ENCODE data around the gene LSR.

LSR gene

DNA sequence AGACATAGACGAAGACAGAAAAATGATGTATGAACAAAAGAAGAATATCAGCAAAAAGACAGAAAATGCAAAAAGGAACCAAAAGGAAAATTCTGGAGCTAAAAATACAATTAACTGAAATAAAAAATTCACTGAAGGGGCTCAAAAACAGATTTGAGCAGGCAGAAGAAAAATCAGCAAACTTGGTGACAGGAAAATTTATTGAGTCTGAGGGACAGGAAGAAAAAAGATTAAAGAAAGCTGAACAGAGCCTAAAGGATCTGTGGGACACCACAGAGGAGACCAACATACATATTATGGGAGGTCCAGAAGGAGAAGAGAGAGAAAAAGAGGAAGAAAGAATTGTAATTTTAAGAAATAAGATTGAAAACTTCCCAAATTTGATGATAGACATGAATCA is 7.4 kb upstream of the LSR start:
- no peak for DNase-seq

DNA sequence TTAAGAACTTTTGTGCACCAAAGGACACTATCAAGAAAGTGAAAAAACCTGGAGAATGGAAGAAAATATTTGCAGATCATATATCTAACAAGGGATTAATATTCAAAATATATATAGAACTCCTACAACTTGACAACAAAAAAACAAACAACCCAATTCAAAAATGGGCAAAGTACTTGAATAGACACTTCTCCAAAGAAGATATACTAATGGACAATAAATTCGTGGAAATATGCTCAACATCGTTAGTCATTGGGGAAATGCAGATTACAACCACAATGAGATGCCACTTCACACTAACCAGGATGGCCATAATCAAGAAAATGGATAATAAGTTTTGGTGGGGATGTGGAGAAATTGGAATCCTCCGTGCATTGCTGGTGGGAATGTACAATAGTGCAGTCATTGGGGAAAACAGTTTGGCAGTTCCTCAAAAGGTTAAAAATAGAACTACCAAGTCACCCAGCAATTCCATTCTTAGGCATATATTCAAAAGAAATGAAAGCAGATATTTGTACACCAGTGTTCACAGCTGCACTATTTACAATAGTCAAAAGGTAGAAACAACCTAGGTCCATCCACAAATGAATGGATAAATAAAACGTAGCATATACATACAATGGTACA is 2.2 kb upstream of the LSR start:
- DNase-seq = no peak

DNA sequence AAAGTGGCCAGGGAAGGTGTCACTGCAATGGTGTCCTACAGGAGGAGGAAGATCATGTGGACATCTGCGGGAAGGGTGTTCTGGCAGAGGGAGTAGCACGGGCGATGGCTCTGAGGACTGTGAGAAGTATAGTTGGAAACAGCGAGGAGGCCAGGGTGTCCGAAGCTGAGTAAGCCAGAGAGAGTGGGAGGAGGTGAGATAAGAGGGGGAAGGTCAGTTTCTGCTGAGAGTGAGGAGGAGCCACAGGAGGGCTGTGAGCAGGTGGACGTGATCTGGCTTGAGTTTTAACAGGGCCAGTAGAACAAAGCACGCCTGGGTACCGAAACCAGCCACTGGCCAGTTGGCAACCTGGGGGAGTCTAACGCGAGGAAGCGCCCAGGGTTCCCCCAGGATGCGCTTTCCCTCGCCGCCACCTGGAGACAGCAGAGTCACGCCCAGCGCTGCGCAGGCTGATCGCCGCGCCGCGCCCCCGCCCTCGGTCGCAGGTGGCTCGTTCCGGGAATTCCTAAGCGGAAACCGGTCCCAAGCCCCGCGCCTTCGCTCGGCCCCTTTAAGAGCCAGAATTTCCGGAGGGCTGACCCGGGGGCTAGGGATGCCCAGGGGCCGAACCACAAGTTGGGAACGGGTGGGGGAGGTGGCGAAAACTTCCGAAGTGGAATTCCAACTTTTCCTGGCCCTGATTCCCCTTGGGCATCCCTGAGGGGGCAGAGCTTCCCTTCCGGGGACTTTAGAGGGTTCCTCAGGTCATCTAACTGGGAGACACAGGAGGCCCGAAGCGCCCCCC is 1.1 kb upstream of the LSR start:
- DNase-seq = peak in 1 of 56 donors; percentile 18

DNA sequence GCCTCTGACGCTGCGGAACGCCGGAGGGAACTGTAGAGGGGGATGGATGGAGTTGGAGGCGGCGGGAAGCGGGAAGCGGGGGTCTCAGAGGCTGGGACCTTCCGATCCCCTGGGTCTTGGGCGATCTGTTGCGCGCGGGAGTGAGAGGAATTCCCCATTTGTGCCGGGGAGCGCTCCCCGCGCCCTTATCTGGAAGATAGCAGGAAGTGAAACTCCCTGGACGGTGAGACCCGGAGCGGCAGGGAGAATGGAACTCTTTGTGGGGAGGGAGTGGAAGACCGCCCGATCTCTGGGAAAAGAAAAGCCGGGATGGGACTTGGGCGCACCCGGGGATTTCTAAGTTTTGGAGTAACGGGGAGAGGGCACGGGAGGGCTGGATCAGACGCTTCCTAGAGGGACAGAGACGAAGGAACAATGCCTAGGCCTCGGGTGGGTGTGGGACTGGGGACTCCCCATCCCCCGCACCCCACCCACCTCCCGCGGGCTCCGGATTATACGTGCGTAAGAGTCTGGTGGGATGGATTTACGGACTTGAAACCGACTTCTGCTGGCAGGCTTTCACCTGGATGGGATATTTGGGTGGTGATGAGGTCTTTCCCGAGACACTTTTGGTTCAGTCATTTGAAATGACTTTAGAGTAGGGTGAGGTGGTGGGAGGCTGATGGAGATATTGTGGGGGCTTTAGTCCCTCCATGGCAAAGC is 495 bp downstream of the LSR start:
- no peak for DNase-seq

DNA sequence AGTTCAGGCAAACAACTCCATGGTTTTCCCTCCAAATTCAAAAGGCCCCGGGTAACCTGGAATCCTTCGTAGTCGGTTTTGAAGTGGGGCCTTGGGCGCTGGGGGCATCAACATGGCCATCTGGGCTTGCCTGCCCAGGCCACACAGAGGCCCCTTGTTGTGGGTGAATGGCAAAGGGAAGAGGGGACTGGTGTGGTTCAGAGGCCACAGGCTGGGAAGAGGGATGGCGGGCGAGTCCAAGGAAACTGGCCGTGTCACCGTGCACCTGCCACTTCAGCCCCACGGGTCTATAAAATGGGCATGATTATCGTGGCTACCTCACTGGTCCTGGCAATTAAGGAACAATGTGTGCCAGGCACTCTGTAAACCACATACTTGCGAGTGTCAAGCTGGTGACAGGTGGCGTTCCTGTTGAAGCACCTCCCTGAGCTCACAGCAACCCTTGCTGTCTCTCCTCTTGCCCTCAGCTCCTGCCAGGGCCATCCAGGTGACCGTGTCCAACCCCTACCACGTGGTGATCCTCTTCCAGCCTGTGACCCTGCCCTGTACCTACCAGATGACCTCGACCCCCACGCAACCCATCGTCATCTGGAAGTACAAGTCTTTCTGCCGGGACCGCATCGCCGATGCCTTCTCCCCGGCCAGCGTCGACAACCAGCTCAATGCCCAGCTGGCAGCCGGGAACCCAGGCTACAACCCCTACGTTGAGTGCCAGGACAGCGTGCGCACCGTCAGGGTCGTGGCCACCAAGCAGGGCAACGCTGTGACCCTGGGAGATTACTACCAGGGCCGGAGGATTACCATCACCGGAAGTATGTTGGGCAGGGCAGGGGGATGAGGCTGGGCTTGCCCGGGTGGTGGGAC is 1.3 kb downstream of the LSR start:
- DNase-seq = no peak

DNA sequence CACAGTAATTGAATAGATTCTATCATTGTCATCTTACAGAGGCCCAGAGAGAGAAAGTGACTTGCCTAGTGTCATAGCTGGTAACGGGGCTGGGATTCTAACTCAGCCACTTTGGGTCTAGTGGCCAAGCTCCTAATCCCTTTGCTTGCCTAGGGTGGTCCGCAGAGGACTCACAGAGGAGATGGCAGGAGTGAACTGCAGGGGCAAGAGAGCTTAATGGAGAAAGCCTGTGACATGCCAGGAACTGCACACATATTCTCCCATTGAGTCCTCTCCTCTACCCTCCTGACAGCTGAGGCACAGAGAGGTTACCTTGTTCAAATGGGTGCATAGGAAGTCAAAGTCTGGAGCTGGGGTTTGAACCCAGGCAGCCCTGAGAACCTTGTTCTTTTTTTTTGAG is 2.7 kb downstream of the LSR start:
- no peak for DNase-seq

DNA sequence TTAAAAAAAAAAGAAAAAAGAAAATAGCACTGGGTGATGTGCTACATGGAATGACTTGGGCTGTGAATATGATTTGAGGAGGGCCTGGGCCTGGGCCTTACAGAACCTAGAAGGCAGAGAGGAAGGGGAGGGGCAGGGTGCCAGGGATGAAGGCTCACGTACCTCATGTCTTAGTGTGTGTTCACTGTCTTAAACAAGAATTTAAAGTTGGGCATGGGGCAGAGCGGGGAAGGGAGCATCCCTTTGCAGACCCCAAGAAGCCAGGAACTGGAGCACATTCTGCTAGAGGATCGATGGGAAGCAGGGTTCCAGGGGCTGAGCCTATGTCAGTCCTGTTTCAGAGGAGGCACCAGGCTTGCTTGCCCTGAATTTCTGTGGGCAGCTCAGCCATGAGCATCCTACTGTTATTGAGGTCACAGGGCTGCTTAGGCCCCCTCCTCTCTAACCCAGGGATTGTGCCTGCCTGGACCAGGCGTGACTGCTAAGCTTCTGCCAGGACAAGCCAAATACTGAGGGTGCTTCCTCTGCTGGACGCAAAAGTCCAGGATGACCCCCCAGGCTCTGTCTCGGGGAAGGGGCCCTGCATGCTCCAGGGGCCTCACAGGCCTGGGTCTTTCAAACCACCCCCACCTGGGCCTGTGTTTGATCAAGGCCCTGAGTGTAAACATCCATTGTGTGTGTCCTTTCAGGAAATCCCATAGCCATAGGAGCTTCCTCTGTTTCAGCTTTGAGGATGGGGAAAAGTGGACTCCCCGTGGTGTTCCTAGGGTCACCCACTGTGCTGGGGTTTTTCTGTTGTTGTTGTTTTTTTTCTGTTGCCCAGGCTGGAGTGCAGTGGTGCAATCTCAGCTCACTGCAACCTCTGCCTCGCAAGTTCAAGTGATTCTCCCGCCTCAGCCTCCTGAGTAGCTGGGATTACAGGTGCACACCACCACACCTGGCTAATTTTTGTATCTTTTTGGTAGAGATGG is 4.8 kb downstream of the LSR start:
- DNase-seq = no peak

DNA sequence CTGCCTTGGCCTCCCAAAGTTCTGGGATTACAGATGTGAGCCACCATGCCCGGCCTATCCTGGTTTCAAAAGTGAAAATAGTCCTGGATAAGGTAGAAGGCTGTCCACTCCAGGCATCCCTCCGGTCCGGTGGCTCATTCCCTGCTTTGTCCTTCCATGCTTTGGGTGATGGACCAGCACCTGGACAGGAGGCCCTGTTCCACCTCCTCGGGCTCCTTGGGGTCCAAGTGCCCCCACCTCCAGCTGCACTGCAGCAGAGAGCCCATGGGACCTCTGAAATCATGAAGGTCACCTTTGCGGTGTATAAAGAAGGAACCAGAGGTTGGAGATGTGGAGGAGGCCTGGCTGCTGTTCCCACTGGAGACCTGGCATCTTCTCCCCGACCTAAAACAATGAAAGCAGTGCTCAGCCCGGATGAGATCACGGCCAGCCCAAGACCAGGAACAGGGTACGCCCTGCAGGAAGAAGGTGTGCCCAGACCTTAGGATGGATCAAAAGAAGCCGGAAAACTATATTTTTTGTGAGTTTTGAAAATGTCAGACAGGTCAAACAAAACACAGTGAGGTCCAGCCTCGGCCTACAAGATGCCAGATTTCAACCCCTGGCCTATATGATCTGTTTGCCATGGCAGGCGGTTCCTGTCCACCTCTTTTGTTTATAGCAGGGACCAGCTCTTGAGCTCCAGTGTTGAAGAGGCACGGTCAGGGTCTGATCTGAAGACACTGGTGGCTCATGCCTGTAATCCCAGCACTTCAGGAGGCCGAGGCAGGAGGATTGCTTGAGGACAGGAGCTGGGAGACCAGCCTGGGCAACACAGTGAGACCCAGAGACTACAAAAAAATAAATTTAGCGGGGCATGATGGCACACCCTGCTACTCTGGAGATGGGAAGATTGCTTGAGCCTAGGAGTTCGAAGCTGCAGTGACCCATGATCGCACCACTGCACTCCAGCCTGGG is 5.8 kb downstream of the LSR start:
- no peak for DNase-seq

DNA sequence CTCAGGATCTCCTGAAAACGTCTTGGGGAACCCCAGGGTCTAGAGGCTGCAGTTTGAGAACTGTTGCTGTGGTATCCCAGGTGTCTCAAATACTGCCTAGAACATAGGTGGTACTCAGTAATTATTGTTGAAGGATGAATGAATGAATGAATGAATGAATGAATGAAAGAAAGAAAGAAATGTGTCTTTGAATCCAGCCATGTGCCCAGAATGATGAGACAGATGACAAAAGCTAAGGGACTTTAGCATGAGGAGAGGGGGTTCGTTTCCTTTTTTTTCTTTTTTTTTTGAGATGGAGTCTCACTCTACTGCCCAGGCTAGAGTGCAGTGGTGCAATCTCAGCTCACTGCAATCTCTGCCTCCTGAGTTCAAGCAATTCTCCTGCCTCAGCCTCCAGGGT is 7.8 kb downstream of the LSR start:
- DNase-seq = no peak

DNA sequence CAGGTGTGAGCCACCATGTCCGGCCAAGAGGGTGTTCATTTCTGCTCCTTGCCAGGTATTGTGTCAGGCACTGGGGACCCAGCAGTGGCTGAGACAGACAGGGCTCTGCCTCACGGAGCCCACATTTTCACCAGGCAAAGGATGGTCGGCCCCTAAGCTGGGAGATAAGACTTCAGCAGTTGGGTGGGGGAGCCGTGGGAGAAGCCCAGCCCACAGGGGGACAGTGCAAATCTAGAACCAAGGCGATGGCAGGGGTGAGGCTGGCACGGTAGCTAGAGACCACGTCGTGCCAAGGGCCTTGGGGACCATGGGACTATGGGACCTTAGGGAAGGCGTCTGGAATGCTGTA is 8.3 kb downstream of the LSR start:
- DNase-seq = no peak

DNA sequence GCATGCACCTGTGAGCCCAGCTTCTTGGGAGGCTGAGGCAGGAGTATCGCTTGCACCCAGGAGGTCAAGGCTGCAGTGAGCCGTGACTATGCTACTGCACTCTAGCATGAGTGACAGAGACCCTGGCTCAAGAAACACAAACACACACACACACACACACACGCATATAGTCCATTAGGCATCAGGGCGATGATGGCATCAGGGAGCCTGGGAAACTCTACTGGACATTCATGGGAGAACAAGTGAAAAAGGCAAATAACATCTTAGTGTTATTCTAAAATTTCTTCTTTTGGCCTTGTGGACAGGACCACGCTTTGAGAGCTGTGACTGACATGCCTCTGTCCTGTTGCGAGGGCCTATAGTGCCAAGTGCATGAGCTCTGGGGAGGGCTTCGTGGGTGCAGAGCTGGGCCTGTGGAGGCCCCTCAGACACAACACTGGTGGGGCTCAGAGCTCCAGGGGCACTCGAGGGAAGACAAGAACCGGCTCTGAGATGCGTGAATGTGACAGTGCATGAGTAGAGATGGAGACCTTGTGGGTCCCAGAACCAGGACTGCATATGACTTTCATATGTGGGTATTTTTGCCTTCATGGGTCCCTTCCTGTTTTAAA is 12.0 kb downstream of the LSR start:
- no peak for DNase-seq

DNA sequence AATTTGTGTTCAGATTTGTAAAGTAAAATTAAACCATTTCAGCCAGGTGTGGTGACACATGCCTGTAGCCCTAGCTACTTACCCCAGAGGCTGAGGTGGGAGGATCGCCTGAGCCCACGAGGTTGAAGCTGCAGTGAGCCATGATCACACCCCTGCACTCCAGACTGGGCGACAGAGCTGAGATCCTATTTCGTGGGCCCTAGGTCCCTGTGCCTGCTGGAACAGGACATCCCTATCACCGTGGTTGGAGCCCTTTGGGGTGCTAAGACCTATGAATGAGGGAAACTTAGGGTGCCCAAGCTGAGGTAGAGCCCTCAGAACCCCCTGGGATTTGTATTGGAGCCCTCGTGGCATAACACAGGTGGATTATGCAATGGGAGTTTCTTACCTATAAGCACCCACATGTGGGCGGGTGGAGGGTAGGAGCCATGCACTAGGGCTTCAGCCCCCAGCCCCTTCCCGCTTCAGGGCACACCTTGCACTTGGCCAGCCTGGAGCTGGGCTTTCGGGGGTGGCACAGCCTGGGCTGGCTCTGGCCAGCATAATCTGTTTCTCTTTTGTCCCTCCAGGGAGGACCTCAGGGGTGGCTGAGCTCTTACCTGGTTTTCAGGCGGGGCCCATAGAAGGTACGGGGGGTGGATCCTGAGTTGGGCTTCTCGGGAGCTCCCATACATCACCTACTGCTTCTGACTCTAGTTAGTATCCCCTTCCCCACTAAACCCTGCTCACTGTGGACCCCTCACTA is 12.7 kb downstream of the LSR start:
- DNase-seq = no peak

DNA sequence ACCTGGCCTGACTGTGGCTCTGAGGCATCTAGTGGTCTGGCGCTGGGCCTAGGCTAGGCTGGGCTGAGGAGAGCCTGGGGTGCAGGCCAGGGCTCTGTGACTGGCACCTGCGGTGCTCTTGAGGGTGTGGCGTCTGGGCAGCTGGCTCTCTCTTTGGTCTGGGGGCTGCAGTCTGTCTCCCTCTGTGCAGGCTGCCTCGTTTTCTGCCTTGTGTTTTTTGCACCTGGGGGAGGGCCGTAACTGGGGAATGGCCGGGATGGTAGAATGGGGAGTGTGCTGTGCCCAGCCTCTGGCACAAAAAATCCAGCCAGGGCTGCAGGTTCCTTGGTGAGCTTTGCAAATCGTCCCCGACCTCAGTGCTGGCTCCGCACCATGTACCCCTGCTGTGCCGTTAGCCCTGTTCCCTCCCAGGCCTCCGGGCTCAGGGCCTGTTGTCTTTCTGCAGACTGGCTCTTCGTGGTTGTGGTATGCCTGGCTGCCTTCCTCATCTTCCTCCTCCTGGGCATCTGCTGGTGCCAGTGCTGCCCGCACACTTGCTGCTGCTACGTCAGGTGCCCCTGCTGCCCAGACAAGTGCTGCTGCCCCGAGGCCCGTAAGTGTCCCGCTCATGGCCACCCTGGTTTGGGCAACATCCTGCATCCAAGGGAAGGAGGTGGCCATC is 13.4 kb downstream of the LSR start:
- DNase-seq = no peak

DNA sequence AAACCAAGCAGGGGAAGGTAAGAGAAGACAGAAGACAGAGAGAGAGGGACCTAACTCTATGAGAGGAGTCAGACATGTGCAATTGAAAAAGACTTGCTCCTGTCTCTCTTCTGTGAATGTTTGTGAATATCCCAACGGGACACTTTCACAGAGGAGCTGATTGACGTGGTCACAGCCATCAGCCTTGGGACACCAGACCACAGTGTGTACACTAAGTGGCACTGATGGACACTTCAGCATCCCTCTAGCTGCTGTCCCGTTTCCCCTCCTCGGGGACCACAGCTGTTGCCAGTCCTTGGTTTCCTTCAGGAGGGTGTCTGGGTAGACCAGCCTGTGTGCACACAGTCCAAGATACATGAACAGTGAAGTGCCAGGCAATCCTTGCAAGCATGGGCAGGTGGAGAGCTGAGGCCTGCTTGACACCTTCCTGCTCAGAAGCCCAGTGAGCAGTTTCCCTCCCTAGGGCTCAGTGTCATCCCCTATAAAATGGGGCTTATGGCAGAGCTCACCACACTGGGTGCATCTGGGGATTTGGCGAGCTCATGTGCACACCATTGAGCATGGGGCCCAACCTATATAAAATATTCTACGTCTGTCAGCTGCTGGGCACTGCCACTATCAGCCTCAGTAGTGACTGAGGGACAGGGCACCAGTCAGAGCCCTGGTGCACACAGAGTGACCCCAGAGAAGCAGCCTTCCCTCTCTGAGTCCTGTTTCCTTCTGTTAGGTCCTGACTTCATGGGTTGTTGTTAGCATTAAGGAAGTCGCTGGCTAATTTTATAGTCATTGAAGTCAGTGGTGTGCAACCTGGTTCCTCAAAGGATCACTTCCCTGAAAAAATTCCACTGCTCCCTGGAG is 15.7 kb downstream of the LSR start:
- DNase-seq = no peak

DNA sequence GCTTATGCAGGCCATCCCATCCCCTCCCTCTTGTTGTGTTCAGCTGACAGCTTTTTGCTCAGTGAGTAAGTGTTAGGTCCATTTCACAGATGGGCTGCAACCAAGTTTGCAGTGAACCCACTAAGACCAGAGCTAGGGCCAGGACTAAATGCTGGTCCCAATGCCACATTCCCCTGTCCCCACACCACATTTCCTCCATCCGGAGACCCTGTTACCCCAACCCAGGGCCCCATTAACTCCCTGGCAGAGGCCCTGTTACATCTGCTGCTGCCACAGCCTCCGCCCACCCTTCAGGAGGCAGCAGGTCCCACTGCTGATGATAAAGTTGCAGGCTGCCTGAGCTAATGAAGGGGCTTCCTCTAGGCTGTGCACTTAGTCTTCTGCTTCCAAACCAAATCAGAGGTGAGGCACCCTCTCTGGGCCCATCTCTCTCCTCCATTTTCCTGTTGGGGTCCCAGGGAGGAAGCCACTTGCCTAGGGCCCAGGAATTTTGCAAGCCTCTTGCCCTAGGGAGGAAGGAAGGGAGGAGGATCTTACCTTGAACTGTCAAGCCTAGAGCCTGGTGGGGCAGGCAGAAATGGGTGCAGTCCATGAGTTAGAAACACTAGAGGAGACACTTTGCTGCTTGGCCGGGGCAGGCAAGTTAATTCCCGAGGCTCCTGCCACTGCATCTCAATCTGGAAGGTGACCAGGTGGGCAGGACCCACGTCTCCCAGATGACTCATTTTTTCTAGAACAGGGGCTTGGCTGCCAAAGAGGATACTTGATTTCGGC is 16.5 kb downstream of the LSR start:
- no peak for DNase-seq

Data from amygdala (tissue), 56 donors.